GM06990 (cell line): ENCODE measurements around the gene APH1A.
"Not testable (repeated sequence)": the region's sequence is repeated elsewhere in the genome, so short reads cannot be mapped to it uniquely, and the experiment has no call there.

Experiments
- DNase-seq: peaks from one replicate; pipeline ENCODE4 v3.0.0-alpha.2; 2011; ENCODE audit not compliant: insufficient read length; ENCODE audit errors: extremely low read depth
- H3K27me3 ChIP-seq: replicated peaks from 2 replicates; pipeline ENCODE4 v1.6.0; 2011; ENCODE audit warnings: low read length; ENCODE audit not compliant: control insufficient read depth, insufficient read depth
- H3K36me3 ChIP-seq: 2 replicates; pipeline ENCODE4 v1.5.1; 2011; ENCODE audit warnings: low read length; ENCODE audit not compliant: control insufficient read depth, insufficient read depth
- H3K4me3 ChIP-seq: replicated peaks from 2 replicates; pipeline ENCODE4 v1.5.1; 2011; ENCODE audit warnings: low read depth, mild to moderate bottlenecking, control low read depth, low read length
- TF ChIP-seq, protein P1 (sequence below): IDR thresholded peaks from 2 replicates; pipeline ENCODE4 v1.5.1; 2011; ENCODE audit warnings: low read length, control low read depth, mild to moderate bottlenecking, inconsistent platforms; ENCODE audit not compliant: insufficient read depth, poor library complexity, severe bottlenecking

Gene APH1A

DNA sequence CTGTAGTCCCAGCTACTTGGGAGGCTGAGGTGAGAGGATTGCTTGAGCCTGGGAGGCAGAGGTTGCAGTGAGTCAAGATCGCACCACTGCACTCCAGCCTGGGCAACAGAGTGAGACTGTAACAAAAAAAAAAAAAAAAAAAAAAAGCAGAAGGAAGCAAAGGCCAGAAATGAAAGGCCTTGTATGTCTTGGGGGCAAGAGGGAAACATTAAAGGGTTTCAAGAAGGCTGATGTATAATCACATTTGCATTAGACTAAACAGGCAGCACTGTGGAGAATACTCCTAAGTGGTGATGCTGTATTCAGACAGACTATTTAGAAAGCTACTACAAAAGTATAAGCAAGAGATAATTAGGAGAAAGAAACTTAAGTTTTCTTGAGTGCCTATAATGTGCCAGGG lies 43.3 kb downstream of the APH1A start:
- Histone ChIP-seq H3K4me3 (no peak overlapping the region), H3K27me3 (no peaks in the 10 kb centered on the region), H3K36me3 (peaks cover 10% of the 10 kb centered on the region)
- DNase-seq = no peak
- TF ChIP-seq, protein P1, sequence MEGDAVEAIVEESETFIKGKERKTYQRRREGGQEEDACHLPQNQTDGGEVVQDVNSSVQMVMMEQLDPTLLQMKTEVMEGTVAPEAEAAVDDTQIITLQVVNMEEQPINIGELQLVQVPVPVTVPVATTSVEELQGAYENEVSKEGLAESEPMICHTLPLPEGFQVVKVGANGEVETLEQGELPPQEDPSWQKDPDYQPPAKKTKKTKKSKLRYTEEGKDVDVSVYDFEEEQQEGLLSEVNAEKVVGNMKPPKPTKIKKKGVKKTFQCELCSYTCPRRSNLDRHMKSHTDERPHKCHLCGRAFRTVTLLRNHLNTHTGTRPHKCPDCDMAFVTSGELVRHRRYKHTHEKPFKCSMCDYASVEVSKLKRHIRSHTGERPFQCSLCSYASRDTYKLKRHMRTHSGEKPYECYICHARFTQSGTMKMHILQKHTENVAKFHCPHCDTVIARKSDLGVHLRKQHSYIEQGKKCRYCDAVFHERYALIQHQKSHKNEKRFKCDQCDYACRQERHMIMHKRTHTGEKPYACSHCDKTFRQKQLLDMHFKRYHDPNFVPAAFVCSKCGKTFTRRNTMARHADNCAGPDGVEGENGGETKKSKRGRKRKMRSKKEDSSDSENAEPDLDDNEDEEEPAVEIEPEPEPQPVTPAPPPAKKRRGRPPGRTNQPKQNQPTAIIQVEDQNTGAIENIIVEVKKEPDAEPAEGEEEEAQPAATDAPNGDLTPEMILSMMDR = no peak

DNA sequence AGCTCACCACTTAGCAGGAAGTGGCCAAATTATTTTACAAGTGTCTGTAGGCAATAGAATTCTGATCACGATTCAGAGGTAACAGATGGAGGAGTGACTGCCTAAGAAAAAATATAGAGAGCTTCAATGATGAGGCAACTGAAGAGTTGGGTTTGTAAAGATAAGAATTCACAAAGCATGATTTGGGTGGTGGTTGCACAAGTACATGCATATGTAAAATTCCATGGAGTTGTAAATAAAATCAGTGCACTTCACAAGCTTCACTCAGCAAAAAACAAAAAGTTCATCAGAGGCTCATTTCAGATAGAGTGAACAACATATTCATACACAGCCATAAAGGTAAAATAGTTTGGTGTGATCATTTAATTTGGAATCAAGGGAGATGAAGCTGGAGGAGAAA lies 43.8 kb downstream of the APH1A start:
- Histone ChIP-seq H3K27me3 (no peaks in the 10 kb centered on the region), H3K36me3 (peaks cover 10% of the 10 kb centered on the region), H3K4me3 (no peak overlapping the region)
- TF ChIP-seq, protein P1 = no peak
- no peak for DNase-seq

DNA sequence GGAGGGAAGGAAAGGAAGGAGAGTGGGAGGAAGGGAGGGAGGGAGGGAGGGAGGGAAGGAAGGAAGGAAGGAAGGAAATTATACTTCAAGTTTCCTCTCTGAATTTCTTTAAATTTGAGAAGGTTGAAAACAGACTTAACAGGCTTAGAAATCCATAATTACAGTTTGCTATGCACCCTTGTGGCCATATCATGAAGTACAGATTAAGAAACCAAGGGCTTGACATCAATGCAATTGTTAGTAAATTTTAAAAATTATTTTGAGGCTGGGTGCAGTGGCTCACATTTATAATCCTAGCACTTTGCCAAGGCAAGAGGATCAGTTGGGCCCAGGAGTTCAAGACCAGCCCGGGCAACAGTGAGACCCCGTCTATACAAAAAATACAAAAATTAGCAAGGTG lies 47.3 kb downstream of the APH1A start:
- TF ChIP-seq, protein P1 = peak; percentile 39
- no peak for DNase-seq
- H3K27me3 ChIP-seq = no peaks in the 10 kb centered on the region
- no peak overlapping the region for H3K4me3 ChIP-seq
- peaks cover 7% of the 10 kb centered on the region for H3K36me3 ChIP-seq

DNA sequence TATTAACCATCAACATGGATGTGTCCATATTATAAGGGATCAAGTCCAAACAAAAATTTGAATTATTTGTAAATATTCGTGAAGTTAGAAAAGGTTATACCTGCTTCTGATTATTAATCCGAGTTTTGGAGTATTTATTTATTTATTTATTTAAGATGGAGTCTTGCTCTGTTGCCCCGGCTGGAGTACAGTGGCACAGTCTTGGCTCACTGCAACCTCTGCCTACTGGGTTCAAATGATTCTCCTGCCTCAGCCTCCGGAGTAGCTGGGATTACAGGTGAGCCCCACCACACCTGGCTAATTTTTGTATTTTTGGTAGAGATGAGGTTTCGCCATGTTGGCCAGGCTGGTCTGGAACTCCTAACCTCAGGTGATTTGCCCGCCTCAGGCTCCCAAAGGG lies 53.0 kb downstream of the APH1A start:
- not testable (repeated sequence) for DNase-seq, H3K4me3 ChIP-seq, H3K27me3 ChIP-seq

More for the DNA sequence above, 53.0 kb downstream of the APH1A start:
- H3K36me3 ChIP-seq = not testable (repeated sequence)
